DND-41 (cell line): Measurements from ENCODE around the gene REPS2.

Source experiments
- ATAC-seq: fragments of 200-7000 bp; cut with Tn5 transposase; 3 replicates; pipeline ENCODE4 v1.9.1; 2021; ENCODE audit warnings: low read depth; ENCODE audit not compliant: insufficient read depth
- DNase-seq: peaks from one replicate; pipeline ENCODE4 v3.0.0-alpha.2; 2020
- H2AFZ ChIP-seq: 2 replicates; pipeline ENCODE4 v1.6.0; 2012; ENCODE audit warnings: low read depth, low read length
- H3K27ac ChIP-seq: 2 replicates; pipeline ENCODE4 v1.5.1; 2012; ENCODE audit warnings: low read length, inconsistent platforms
- H3K27me3 ChIP-seq: fragments of 200-600 bp; sonication (generic); 2 replicates; pipeline ENCODE4 v1.6.0; 2012; ENCODE audit warnings: low read length, mild to moderate bottlenecking, inconsistent platforms; ENCODE audit not compliant: insufficient read depth, poor library complexity
- H3K36me3 ChIP-seq: 2 replicates; pipeline ENCODE4 v1.5.1; 2012; ENCODE audit warnings: low read length, inconsistent platforms; ENCODE audit not compliant: insufficient read depth
- H3K4me1 ChIP-seq: 2 replicates; pipeline ENCODE4 v1.5.1; 2012; ENCODE audit warnings: mild to moderate bottlenecking, low read length; ENCODE audit not compliant: insufficient read depth
- H3K4me2 ChIP-seq: 2 replicates; pipeline ENCODE4 v1.6.0; 2012; ENCODE audit warnings: mild to moderate bottlenecking, moderate library complexity, low read length, inconsistent platforms; ENCODE audit not compliant: insufficient read depth
- H3K4me3 ChIP-seq, 2 experiments: fragments of 200-600 bp in 1 of 2; shearing (Covaris generic) in 1 of 2; 2 replicates each; pipeline ENCODE4 v1.5.1; 2012 to 2016; ENCODE audit warnings: inconsistent platforms in 2 of 2, low read length in 2 of 2, mild to moderate bottlenecking in 2 of 2, low read depth in 1 of 2, moderate library complexity in 1 of 2
- H3K79me2 ChIP-seq: 2 replicates; pipeline ENCODE4 v1.6.0; 2012; ENCODE audit warnings: low read length, inconsistent platforms; ENCODE audit not compliant: insufficient read depth
- H3K9ac ChIP-seq: 2 replicates; pipeline ENCODE4 v1.6.0; 2012; ENCODE audit warnings: low read depth, mild to moderate bottlenecking, inconsistent platforms, low read length, moderate library complexity
- H3K9me3 ChIP-seq: 2 replicates; pipeline ENCODE4 v1.5.1; 2012; ENCODE audit warnings: low read length, moderate library complexity, mild to moderate bottlenecking, inconsistent platforms; ENCODE audit not compliant: insufficient read depth, severe bottlenecking
- H4K20me1 ChIP-seq: 2 replicates; pipeline ENCODE4 v1.6.0; 2012; ENCODE audit warnings: low read length; ENCODE audit not compliant: insufficient read depth
- EZH2 ChIP-seq: IDR thresholded peaks from 3 replicates; pipeline ENCODE4 v1.6.1; 2012; ENCODE audit warnings: borderline replicate concordance, low read depth, mild to moderate bottlenecking, moderate library complexity, low read length, inconsistent platforms; ENCODE audit not compliant: severe bottlenecking
- TF ChIP-seq, protein P1 (sequence below): IDR thresholded peaks from 2 replicates; pipeline ENCODE4 v1.5.1; 2012; ENCODE audit warnings: borderline replicate concordance, low read length, moderate library complexity, mild to moderate bottlenecking; ENCODE audit not compliant: poor library complexity, severe bottlenecking; ENCODE audit errors: extremely low read depth

Gene REPS2

DNA sequence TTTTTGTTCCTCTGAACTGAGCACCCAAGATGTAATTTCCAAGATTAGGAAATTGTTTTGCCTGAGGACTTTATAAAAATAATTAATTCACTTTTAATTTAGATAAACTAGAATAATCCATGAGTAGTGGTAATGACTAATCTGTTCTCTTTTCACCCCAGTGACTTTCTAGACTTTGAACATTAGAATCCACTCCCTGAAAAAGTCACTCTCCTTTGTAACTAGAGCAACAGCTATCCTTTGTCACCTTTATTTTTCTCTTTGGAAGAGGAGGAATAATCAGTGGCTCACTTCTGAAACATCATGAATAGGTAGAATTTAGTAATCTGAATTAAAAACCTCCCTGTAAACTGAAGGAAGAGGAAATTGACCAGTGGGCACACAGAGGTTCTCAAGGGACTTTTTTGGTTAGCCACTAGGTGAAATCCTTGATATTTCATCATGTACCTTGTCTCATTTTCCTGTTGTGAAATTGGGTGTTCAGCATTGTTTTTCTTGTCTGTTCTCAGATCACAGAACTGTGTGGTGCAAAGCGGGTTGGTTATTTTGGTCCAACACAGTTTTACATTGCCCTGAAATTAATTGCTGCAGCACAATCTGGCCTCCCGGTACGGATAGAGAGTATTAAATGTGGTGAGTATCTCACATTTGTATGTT lies 59.4 kb downstream of the REPS2 start:
- no peaks in the 10 kb centered on the region for H3K79me2 ChIP-seq
- no peak overlapping the region for H3K4me2 ChIP-seq
- H3K4me3 ChIP-seq = no peak overlapping the region
- H3K27me3 ChIP-seq = peaks cover 4% of the 10 kb centered on the region
- H3K9me3 ChIP-seq = no peaks in the 10 kb centered on the region
- no peak overlapping the region for H3K9ac ChIP-seq
- H3K36me3 ChIP-seq = no peaks in the 10 kb centered on the region
- ATAC-seq = no peak
- TF ChIP-seq, protein P1, sequence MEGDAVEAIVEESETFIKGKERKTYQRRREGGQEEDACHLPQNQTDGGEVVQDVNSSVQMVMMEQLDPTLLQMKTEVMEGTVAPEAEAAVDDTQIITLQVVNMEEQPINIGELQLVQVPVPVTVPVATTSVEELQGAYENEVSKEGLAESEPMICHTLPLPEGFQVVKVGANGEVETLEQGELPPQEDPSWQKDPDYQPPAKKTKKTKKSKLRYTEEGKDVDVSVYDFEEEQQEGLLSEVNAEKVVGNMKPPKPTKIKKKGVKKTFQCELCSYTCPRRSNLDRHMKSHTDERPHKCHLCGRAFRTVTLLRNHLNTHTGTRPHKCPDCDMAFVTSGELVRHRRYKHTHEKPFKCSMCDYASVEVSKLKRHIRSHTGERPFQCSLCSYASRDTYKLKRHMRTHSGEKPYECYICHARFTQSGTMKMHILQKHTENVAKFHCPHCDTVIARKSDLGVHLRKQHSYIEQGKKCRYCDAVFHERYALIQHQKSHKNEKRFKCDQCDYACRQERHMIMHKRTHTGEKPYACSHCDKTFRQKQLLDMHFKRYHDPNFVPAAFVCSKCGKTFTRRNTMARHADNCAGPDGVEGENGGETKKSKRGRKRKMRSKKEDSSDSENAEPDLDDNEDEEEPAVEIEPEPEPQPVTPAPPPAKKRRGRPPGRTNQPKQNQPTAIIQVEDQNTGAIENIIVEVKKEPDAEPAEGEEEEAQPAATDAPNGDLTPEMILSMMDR = no peak
- TF ChIP-seq EZH2 = no peak
- H4K20me1 ChIP-seq = no peaks in the 10 kb centered on the region
- no peak overlapping the region for H2AFZ ChIP-seq
- H3K27ac ChIP-seq = no peak overlapping the region
- no peak for DNase-seq
- no peaks in the 10 kb centered on the region for H3K4me1 ChIP-seq

DNA sequence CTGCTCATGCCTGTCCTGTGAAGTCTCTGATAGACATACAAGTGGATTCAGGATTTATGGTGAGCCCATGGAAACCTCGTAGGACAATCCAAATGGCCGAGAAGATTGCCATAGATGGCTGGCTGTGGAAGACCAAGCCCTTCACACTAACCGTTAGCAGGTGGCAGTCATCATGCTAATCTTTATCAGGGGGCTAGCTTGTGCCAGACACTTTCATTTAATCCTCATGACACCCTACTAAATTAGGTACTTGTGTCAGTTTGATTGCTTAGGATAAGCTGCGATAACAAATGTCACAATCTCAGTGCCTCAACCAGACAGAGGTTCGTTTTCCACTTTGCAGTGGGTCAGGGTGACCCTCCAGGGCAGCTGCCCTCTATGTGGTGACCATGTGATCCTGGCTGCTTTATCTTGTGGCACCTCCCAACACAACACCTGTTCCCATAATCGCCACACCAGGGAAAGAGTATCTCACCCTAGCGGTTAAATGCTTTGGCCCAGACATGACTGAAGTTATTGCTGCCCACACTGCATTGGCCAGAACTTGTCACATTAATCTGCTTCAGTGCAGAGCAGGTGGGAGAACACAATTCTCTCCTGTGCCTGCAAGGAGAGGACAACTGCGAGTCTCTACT lies 60.8 kb downstream of the REPS2 start:
- Histone ChIP-seq H2AFZ (no peak overlapping the region), H3K79me2 (no peaks in the 10 kb centered on the region), H3K4me1 (no peaks in the 10 kb centered on the region), H3K27me3 (peaks cover 4% of the 10 kb centered on the region), H3K9ac (no peak overlapping the region), H4K20me1 (no peaks in the 10 kb centered on the region), H3K9me3 (no peaks in the 10 kb centered on the region), H3K4me3 (no peak overlapping the region), H3K4me2 (no peak overlapping the region), H3K27ac (no peak overlapping the region), H3K36me3 (no peaks in the 10 kb centered on the region)
- no peak for TF ChIP-seq EZH2
- TF ChIP-seq, protein P1 = peak; percentile 51
- ATAC-seq = peak; percentile 40; the same call in 1 of the 3 replicates
- DNase-seq = peak; percentile 6

DNA sequence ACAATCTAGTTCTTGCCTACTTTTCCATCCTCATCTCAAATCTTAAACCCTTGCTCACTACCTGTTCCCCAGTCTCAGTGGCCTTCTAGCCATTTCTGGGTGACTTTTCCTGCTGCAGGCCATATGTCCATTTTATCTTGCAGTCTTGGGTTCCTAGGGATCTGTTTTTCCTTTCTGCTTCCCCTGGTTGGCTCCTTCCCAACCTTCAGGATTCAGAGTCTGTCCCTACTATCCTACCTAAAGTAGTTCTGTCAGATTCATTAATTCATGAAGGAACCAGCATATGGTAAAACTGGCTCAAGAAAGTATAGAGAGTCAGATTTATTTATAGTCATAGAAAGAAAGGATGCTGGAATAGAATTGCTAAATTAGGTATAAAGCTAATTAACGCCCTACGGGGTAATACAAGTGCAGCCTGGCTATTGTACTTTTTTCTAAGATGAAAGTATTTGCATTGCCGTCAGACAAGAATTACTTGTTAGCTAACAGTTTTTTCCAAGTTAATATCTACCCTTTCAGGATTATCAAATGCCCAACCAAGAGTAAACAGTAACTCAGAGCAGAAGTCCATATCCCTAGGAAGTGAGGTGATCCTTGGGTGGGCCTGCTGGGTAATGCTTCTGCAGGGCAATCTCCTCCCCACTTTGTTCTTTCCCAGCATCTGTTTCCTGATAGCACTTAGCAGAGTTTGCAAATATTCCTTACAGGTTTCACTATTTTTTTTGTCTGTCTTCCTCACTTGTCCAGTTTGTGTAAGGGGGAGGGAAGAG lies 63.6 kb downstream of the REPS2 start:
- H3K36me3 ChIP-seq = no peaks in the 10 kb centered on the region
- DNase-seq = no peak
- H3K27ac ChIP-seq = no peak overlapping the region
- no peaks in the 10 kb centered on the region for H3K79me2 ChIP-seq
- no peaks in the 10 kb centered on the region for H4K20me1 ChIP-seq
- no peak overlapping the region for H2AFZ ChIP-seq
- H3K4me1 ChIP-seq = no peaks in the 10 kb centered on the region
- no peak for ATAC-seq
- H3K9me3 ChIP-seq = no peaks in the 10 kb centered on the region
- H3K4me2 ChIP-seq = no peak overlapping the region
- TF ChIP-seq EZH2 = no peak
- TF ChIP-seq, protein P1 = no peak
- H3K27me3 ChIP-seq = no peaks in the 10 kb centered on the region
- H3K9ac ChIP-seq = no peak overlapping the region
- no peak overlapping the region for H3K4me3 ChIP-seq
